Sigmoid colon (tissue), 7 donors: ENCODE results near the gene ISOC2. TPM values are rescaled to one million over a fixed set of nuclear protein-coding genes. Genes with fewer than 3 reads are reported as not detected.

ENCODE experiments used
- DNase-seq: peaks from one replicate; pipeline ENCODE4 v3.0.0-alpha.2; 2019
- H3K27ac ChIP-seq, 4 donors: fragments of 200-600 bp; sonication (generic); one replicate each; pipeline ENCODE4 v1.5.1; 2016 to 2019; ENCODE audit warnings: mild to moderate bottlenecking in 1 of 4
- H3K27me3 ChIP-seq, 3 donors: fragments of 200-600 bp; sonication (generic); one replicate each; pipeline ENCODE4 v1.5.1; 2019; ENCODE audit warnings: mild to moderate bottlenecking in 1 of 3
- H3K36me3 ChIP-seq, 4 donors: fragments of 200-600 bp; sonication (generic); one replicate each; pipeline ENCODE4 v1.5.1; 2016 to 2019
- H3K4me1 ChIP-seq, 4 donors: fragments of 200-600 bp; sonication (generic); one replicate each; pipeline ENCODE4 v1.5.1; 2017 to 2019
- H3K4me3 ChIP-seq, 4 donors: fragments of 200-600 bp; sonication (generic); one replicate each; pipeline ENCODE4 v1.5.1; 2017 to 2019; ENCODE audit warnings: mild to moderate bottlenecking in 2 of 4, moderate library complexity in 1 of 4
- H3K9me3 ChIP-seq, 4 donors: fragments of 200-600 bp in 3 of 4; sonication (generic) in 3 of 4; one replicate each; pipeline versions ENCODE4 v1.5.1 to v1.6.1; 2013 to 2019
- CTCF ChIP-seq, 4 experiments: fragments of 450-650 bp in 3 of 4; fragments of 200-600 bp in 1 of 4; IDR thresholded peaks; one replicate each; pipeline ENCODE4 v1.5.1; 2016 to 2019; ENCODE audit warnings: antibody characterized with exemption in 4 of 4, mild to moderate bottlenecking in 3 of 4, moderate library complexity in 2 of 4
- EP300 ChIP-seq, 4 donors: sonication (generic); formaldehyde crosslinking; IDR thresholded peaks; one replicate each; pipeline ENCODE4 v1.6.1; 2017; ENCODE audit warnings: antibody characterized with exemption in 4 of 4
- POLR2A ChIP-seq, 2 donors: fragments of 450-650 bp; IDR thresholded peaks; one replicate each; pipeline ENCODE4 v1.6.1; 2016; ENCODE audit warnings: antibody characterized with exemption in 2 of 2, mild to moderate bottlenecking in 2 of 2, moderate library complexity in 2 of 2
- POLR2AphosphoS5 ChIP-seq, 4 donors: sonication (generic); formaldehyde crosslinking; IDR thresholded peaks; one replicate each; pipeline ENCODE4 v1.6.1; 2017; ENCODE audit warnings: antibody characterized with exemption in 4 of 4
- WGBS, 2 donors: extraction: QIAGEN DNeasy Blood & Tissue Kit; methylation state at CpG; one replicate each; pipeline ENCODE4 v1.1.7; 2013; 5-methylcytosine and 5-hydroxymethylcytosine counted together
- intact Hi-C: fragments of 100-400 bp; cut with DNase I; formaldehyde crosslinking; loops from one replicate; pipeline ENCODE4 v1.15.1; 2023
- polyA plus RNA-seq, 3 donors: library from polyadenylated mRNA; stranded (reverse); fragments of 200-250 nt; gene quantifications; one replicate each; pipeline ENCODE4 v1.2.3, GENCODE V29; 2013
- total RNA-seq, 4 donors: library from RNA; depleted of rRNA; stranded (reverse); fragments of >200 nt; gene quantifications; one replicate each; pipeline ENCODE4 v1.1.0, GENCODE V29; 2016
- donor health status: healthy with polysubstance abuse.
- donor health status: Bipolar disorder and iron deficiency.
- donor health status: healthy.

Gene ISOC2
- total and polyA plus RNA-seq, 7 donors = 90.3 to 173 (median 114) TPM

- H3K27ac ChIP-seq = no peak within 1 kb of the TSS
- 61 to 64% methylated on average over 14 of the region's 14 CpGs for WGBS, 2 donors
- H3K9me3 ChIP-seq = no peaks in the 10 kb centered on the region
- no peak for DNase-seq
- TF ChIP-seq EP300 (IDR thresholded peaks at IDR 0.05) (no peak), CTCF (IDR thresholded peaks at IDR 0.05) (no peak), POLR2A (IDR thresholded peaks at IDR 0.05) (no peak), POLR2AphosphoS5 (IDR thresholded peaks at IDR 0.05) (no peak)
- intact Hi-C loops = no loop called here
- H3K36me3 ChIP-seq = no peaks in the 10 kb centered on the region
- peaks cover 0 to 32% (median 21%) of the 10 kb centered on the region in 4 donors for H3K4me1 ChIP-seq
- H3K4me3 ChIP-seq = no peak within 1 kb of the TSS
- H3K27me3 ChIP-seq = no peaks in the 10 kb centered on the region
These were observed 3.2 kb upstream of the ISOC2 start, which contains the start of gene C19orf85 for GRCh38 chr19:55464662-55465054. Gene C19orf85 (minus strand): TSS chr19:55464751. CDS start chr19:55464554, 197 bp downstream.

GRCh38 chr19:55464039-55464661 lies 2.7 kb upstream of the ISOC2 start:
- Histone ChIP-seq H3K36me3 (no peaks in the 10 kb centered on the region), H3K9me3 (no peaks in the 10 kb centered on the region), H3K27me3 (no peaks in the 10 kb centered on the region), H3K4me3 (no peak overlapping the region), H3K27ac (no peak overlapping the region), H3K4me1 (peaks cover 0 to 37% (median 25%) of the 10 kb centered on the region in 4 donors)
- DNase-seq = no peak
- no peak for TF ChIP-seq POLR2AphosphoS5 (IDR thresholded peaks at IDR 0.05)
- TF ChIP-seq CTCF (IDR thresholded peaks at IDR 0.05) = no peak
- no peak for TF ChIP-seq POLR2A (IDR thresholded peaks at IDR 0.05)
- TF ChIP-seq EP300 (IDR thresholded peaks at IDR 0.05) = no peak
- intact Hi-C loops = no loop called here
- WGBS, 2 donors = 73 to 74% methylated on average over 23 of the region's 23 CpGs

- Histone ChIP-seq H3K4me1 (peaks cover 0 to 40% (median 26%) of the 10 kb centered on the region in 4 donors), H3K36me3 (no peaks in the 10 kb centered on the region), H3K4me3 (no peak overlapping the region), H3K27ac (no peak overlapping the region), H3K9me3 (no peaks in the 10 kb centered on the region), H3K27me3 (no peaks in the 10 kb centered on the region)
- WGBS, 2 donors = 75 to 77% methylated on average over 15 of the region's 15 CpGs
- TF ChIP-seq CTCF (IDR thresholded peaks at IDR 0.05) (no peak), EP300 (IDR thresholded peaks at IDR 0.05) (no peak)
- DNase-seq = no peak
- intact Hi-C loops = no loop called here
These were observed 2.2 kb upstream of the ISOC2 start for GRCh38 chr19:55463583-55464031.

- no peak for DNase-seq
- no peaks in the 10 kb centered on the region for H3K27me3 ChIP-seq
- H3K36me3 ChIP-seq = no peaks in the 10 kb centered on the region
- intact Hi-C loops = no loop called here
- WGBS, 2 donors = 77 to 87% methylated on average over 11 of the region's 11 CpGs
- TF ChIP-seq EP300 (IDR thresholded peaks at IDR 0.05) (no peak), POLR2A (IDR thresholded peaks at IDR 0.05) (no peak), POLR2AphosphoS5 (IDR thresholded peaks at IDR 0.05) (no peak), CTCF (IDR thresholded peaks at IDR 0.05) (no peak)
- no peaks in the 10 kb centered on the region for H3K9me3 ChIP-seq
- H3K4me1 ChIP-seq = peaks cover 0 to 36% (median 24%) of the 10 kb centered on the region in 4 donors
- H3K4me3 ChIP-seq = no peak overlapping the region
- no peak overlapping the region for H3K27ac ChIP-seq
These were observed 1.3 kb upstream of the ISOC2 start for GRCh38 chr19:55462722-55463121.
